GM04503 (cell line): ENCODE data around the gene TMEM53.
"Not testable (repeated sequence)": the region's sequence is repeated elsewhere in the genome, so short reads cannot be mapped to it uniquely, and the experiment has no call there.

Experiments used
- DNase-seq: peaks from one replicate; pipeline ENCODE4 v3.0.0-alpha.2; 2012; ENCODE audit warnings: low read depth

Gene TMEM53

GRCh38 chr1:44672254-44672955 is 1.9 kb downstream of the TMEM53 start:
- DNase-seq, result no peak

GRCh38 chr1:44670751-44671640 is 3.3 kb downstream of the TMEM53 start:
- no peak for DNase-seq

DNA sequence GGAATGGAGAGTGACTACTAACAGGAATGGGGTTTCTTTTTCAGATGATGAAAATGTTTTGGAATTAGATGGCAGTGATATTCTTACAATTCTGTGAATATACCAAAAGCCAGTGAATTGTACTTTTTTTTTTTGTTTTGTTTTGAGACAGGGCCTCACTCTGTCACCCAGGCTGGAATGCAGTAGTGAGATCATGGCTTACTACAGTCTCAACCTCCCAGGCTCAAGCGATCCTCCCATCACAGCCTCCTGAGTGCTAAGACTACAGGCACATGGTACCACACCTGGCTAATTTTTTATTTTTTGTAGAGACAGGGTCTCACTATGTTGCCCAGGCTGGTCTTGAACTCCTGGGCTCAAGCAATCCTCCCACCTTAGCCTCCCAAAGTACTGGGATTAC is 7.6 kb downstream of the TMEM53 start:
- not testable (repeated sequence) for DNase-seq

DNA sequence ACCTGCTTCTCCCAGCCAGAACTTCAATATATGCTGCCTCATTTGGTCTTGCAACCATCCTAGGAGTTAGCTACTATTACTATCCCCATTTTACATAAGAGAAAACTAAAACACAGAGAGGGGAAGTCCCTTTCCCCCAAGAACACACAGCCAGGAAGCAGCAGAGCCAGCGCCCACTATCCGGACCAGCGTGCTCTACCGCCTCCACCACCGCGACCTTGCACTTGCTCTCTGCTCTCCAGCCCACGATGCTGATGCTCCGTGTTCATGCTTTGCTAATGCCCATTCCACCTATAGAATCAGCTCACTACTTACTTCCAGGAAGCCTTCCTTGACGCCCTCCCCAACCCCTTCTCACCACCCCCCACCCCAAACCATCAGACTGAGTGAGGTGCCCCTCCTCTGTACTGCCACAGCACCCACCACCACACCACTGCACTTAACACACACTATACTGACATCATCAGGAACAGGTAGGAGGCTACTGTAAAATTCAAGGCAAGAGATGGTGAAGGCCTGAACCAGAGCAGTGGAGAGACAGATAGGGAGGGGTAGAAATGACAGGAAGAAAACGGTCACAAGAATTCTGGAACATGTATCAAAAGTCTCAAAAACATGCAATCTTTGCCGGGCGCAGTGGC is 9.4 kb downstream of the TMEM53 start:
- DNase-seq, result no peak

- DNase-seq, result no peak
Measured at GRCh38 chr1:44663417-44663816, 10.9 kb downstream of the TMEM53 start.

GRCh38 chr1:44662683-44663030 is 11.6 kb downstream of the TMEM53 start:
- DNase-seq, result no peak

DNA sequence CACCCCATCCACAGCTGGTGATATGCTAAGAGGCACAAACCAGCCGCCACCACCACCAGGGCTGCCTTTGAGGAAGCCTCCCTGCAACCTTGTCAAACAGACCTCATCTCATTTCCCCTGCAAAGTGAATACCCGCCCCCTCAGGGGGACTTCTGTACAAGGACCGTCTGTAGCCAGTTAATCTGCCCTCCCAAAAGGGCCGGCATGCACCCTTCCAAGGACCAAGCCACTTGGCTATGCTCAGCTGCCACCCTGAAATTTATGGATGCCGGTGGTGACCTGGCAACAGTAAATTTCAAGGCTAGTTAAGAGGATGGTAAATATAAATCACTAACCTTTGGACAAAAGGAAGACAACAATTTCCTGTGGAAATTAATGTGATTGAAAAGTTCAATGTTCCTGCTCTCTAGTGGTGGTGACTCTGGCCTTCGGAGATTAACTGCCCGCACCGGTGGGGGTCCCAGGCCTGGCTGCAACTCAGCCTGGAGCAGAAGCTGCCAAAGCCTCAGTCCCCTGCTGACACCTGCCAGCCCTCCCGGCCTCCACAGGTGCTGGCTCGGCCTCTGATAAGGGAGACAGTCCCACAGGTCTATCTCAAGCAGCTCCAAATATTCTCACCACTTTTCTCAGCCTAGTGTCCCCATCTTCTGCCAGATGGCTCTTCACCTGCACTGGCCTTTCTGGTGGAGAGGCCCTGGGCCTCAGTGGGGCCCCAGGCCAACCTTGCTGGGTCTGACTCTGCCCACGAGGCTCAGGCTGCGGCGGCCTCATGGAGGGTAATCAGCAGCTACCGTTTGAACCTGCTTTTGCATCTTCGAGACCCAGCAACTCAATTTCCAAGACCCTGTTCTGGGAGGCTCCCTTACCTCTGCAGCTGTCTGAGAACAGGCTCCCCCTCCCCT is 12.2 kb downstream of the TMEM53 start:
- no peak for DNase-seq

DNA sequence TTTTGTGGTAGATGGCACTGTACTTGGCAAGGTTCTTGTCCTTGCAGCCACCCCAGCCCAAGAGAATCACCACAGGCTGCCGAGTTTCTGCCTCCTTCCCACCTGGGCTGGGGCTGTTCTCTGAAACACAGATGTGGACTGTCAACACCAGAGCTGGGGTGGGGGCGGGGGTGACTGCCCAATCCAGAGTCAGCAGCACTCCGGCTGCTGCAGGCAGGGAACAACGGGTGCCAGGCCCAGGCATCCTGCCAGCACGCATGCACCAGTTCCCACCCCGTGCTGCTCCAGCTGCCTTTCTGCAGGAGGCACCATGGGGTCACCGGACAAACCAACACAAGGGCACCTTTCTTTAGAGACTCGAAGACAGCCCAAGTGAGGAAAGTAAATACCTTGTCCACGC is 14.1 kb downstream of the TMEM53 start:
- no peak for DNase-seq

DNA sequence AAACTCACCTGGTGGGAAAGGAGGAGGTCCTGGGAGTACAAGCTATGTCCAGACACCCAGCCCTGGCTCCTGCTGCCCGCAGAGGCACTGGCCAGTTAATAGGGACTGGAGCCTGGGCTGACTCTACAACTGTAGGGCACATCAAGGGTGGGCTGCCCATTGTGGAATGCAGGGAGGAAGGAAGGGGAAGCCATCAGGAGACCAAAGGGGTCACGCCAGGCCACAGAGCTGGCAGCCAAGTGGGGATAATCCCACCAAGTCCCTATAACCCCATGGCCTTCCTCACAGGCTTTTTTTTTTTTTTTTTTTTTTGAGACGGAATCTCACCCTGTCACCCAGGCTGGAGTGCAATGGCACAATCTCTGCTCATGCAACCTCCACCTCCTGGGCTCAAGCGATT is 14.7 kb downstream of the TMEM53 start:
- DNase-seq, result no peak

DNA sequence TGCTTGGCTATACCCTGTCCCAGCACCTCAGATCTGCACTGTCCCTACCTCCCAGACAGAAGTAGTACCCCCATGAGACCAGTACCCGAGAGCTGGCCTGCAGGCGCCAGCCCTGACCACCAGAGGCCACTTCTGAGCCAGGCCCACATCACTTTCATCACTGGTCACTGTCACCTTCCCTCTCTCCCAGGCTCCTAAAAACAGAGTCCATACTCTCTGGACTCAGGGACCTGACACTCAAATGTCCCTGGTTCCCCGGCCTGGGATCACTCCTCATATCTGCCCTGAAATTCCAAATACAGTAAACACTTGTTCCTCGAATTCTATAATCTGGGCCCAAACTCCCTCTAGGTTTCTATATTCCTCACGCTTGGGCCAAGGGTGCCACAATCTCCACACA is 18.7 kb downstream of the TMEM53 start:
- DNase-seq, result no peak

GRCh38 chr1:44654621-44655187 is 19.6 kb downstream of the TMEM53 start:
- no peak for DNase-seq

DNA sequence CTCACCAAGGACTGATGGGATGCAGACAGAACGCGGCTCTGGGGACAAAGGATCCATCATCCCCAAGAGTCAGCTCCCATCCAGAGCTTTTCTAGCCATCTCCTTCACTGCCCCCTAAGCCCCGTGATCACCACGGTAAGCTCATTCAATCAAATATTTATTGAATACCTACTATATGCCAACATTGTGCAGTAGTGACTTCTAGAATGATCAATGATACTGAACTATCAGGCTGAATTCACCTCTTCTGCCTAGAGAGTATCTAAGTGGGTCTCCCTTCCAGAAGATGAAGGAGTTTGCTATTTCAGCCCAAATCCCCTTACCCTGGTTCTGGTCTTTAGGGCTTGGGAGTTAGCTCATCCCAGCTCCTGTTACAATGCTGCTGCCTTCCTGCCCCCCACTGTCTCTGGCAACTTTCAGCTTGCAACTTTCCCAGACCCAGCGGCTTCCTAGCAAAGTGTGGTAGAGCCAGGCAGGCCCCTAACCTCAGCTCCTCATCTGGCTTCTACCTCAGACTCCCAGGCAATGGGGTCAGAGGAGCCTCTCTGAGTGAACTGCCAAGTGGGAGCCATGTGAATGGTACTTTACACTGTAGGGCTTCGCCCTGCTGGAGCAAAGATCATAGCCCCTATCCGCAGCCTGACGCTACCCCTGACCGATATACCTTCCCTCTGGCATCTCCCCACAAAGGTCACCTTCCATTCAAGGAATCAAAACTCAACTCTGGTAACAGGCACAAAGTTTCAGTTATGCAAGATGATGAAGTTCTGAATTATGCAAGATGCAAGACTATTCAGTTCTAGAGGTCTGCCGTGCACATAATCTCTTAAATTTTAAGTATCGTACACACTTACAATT is 20.9 kb downstream of the TMEM53 start:
- DNase-seq, result no peak

- no peak for DNase-seq
Measured at GRCh38 chr1:44652445-44653106, 21.7 kb downstream of the TMEM53 start.

DNA sequence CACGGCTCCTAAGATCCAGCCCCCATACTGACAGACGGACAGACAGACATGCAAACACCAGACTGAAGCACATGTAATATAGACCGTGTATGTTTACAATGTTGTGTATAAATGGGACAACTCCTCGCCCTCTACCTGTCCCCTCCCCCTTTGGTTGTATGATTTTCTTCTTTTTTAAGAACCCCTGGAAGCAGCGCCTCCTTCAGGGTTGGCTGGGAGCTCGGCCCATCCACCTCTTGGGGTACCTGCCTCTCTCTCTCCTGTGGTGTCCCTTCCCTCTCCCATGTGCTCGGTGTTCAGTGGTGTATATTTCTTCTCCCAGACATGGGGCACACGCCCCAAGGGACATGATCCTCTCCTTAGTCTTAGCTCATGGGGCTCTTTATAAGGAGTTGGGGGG is 23.2 kb downstream of the TMEM53 start:
- DNase-seq, result no peak

DNA sequence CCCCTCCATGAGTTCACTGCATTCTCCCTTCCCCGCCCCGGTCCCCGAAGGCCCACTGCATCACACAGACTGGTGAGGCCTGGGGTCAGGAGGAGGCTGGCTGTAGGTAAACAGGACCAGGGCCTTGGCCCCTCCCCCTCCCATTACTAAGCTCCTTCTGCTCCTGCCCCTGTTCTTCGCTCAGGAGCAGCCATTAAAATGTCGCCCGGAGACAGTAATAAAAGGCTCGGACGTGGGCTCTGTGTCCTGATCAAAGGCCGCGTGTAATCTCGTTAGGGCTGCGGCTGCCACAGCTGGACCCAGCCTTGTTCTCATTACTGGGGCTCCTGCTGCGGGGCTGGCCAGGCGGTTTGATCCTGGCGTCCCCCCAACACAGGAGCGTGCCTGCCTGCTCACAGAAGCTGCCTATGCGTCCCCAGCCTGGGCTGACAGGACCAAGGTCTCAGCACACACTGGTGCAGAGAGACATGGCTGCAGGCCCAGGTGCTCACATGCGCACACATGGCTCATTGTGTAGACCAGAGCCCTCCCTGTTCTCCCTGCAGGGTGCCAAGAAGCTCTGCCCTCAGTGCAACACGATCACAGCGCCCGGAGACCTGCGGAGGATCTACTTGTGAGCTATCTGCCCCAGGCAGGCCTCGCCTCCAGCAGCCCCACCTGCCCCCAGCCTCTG is 24.0 kb downstream of the TMEM53 start:
- DNase-seq, result no peak

GRCh38 chr1:44649788-44650158 is 24.5 kb downstream of the TMEM53 start:
- DNase-seq, result no peak

DNA sequence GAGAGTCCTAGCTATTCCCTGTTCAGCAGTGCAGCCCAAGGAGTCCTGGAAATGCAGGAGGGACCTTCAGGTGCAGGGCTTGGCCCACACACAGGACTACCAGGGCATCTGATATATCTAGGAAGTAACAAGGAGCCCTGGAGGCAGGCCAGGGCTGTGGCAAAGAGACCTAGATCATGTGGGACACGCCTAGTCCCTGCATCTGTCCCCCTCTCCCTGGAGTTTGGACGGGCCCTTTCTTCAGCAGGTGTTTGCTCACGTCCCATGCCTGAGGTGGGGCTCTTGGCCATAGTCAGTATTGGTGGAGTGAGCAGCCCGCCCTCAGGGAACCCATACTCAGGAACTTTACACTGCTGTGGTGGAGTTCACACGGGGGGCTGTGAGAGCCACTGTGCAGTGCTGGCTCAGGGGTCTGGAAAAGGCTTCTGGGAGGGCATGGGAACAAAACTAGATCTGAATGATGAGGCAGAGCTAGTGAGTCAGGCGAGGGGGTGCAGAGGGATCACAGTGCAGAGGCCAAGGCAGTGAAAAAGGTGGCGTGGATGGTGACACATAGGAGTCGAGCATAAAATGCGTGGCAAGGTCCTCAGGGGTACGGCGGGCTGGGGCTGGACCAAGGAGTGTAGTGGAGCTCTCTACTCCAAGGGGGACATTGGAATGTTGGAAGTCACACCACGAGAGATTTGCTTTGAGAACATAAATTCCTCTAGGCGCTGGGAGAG is 25.6 kb downstream of the TMEM53 start:
- no peak for DNase-seq

DNA sequence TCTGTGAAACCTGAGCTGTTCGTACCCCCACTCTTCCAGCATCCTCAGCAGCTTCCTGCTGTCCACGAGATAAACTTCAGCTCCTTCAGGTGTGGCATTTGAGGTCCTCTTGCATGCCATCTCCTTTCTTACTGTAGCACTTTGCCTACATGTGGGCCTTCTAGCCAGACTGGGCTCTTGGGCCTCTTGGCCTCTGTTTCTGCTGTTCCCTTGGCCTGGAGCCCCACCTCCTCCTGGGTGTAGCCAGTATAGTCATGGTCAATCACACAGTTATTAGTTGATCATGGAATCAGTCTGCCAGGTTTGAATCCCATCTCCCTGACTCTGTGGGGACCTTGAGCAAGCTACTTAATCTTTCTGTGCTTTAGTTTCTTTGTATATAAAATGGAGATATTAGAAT is 26.4 kb downstream of the TMEM53 start:
- DNase-seq, result no peak
